NCI-H345 (cell line): ENCODE measurements around the gene UTRN.

ENCODE experiments used
- DNase-seq: peaks from one replicate; lab custom pipeline; 2025; lab: John Stamatoyannopoulos, UW

Gene UTRN

GRCh38 chr6:144314003-144314485 lies 28.9 kb downstream of the UTRN start:
- no peak for DNase-seq

- no peak for DNase-seq
Measured at GRCh38 chr6:144314562-144314961, 29.4 kb downstream of the UTRN start.

DNA sequence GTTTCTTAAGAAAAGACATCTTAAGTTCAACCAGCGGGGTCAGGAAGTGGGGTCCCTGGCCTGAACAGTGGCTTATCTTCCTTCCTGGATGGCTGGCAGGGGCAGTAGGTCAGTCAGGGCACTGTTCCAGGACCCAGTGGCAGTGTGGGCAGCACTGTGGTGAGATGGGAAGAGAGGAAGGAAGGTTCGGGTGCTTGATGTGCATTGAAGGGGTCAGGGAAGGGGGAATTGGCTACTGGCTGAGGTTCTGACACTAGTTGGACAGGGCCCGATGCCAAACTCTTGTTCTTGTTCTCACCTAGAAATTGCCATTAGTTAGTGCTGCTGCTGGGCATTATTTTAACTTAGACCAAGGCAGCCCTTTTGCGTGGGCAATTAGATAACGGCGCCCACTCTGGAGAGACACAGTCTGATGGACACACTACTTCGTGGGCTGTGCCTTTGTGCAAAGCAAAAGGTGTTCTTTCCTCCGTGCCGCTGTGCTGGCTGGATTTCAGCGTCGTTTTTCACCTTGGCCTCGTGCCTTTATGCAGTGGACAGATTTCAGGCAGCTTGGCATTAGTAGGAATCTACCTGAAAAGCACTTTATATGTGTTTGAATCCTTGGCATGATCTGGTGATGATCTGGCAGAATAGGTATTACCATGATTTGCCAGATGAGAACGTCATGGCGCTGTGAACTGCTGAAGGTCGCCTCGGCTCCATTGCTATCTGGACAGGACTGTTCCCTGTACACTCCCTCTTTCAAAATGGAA lies 30.3 kb downstream of the UTRN start:
- DNase-seq: no peak

DNA sequence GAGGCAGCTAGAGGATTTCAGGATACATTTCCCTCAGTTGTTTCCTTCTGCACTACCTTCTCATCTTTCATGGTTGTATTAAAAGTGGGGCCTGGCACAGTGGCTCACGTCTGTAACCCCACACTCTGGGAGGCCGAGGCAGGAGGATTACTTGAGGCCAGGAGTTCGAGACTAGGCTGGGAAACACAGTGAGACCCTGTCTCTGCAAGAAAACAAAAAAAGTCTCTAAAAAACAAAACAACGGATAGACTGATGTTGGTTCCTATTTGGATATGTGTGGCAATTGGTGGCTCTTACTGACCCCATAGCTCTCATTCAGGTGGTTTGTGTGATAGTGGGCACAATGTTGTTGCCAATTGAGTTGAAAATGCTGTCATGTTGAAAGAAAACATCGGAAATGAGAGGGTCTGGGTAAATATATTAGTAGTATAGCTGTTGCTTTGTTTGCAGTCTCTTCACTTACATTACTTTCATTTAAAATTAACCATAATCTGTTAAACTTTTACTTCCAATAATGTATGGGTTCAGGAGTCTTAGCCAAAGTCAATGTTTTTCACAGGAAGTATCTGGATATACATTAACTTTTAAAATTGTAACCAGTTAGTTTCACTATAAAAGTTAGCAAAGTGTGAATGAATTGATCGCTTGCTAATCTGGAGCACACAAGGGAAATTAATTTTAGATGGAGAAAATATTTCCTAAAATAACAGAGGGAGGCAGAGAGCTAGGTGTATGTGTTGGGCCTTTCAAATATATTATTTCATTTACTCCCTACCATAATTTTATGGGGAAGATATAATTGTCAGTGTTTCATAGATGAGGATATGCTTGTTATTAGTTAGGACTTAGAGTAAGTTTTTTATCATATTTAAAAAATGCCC lies 31.1 kb downstream of the UTRN start:
- no peak for DNase-seq

- no peak for DNase-seq
Measured at GRCh38 chr6:144316862-144317195, 31.7 kb downstream of the UTRN start.

DNA sequence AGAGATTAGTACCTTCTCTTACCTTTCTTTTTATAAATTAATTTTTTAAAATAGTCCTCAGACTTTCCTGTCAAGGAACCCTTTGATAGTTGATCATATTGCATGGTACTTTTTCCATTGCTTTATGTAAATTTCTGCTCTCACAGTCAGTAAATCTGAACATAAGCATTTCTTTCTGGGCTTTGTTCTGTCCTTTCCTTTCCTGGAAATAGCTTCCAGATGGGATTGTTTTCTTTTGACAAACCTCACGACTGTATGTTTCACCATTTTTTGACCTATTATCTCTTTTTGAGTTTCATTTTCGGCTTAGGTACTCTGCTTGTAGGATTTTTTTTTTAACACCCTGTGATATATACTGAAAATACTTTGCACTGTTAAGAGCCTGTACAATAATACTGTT lies 32.6 kb downstream of the UTRN start:
- no peak for DNase-seq

- DNase-seq: no peak
Measured at GRCh38 chr6:144319211-144319610, 34.1 kb downstream of the UTRN start.

GRCh38 chr6:144320741-144321140 lies 35.6 kb downstream of the UTRN start:
- peak; percentile 18 for DNase-seq

GRCh38 chr6:144321839-144322591 lies 36.9 kb downstream of the UTRN start:
- DNase-seq: peak; percentile 15

GRCh38 chr6:144325232-144325631 lies 40.1 kb downstream of the UTRN start:
- no peak for DNase-seq

DNA sequence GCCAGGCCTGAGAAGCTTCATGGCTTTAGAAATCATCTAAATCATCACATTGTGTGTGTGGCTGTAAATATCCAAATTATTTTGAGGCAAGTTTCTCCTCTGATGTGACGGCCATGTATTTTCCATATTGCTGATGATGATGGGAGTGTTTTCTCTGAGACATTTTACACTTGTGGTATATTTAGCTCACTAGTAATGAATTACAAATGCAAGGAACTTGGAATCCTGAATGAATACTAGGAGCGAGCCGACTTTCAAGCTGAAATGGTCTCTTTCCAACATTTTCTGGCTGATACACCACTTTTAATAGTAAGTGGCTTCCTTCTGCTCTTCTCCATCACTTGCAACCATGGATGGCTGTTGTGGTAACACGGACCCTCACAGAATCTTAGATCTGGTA lies 41.3 kb downstream of the UTRN start:
- no peak for DNase-seq

GRCh38 chr6:144327081-144327480 lies 41.9 kb downstream of the UTRN start:
- DNase-seq: no peak

DNA sequence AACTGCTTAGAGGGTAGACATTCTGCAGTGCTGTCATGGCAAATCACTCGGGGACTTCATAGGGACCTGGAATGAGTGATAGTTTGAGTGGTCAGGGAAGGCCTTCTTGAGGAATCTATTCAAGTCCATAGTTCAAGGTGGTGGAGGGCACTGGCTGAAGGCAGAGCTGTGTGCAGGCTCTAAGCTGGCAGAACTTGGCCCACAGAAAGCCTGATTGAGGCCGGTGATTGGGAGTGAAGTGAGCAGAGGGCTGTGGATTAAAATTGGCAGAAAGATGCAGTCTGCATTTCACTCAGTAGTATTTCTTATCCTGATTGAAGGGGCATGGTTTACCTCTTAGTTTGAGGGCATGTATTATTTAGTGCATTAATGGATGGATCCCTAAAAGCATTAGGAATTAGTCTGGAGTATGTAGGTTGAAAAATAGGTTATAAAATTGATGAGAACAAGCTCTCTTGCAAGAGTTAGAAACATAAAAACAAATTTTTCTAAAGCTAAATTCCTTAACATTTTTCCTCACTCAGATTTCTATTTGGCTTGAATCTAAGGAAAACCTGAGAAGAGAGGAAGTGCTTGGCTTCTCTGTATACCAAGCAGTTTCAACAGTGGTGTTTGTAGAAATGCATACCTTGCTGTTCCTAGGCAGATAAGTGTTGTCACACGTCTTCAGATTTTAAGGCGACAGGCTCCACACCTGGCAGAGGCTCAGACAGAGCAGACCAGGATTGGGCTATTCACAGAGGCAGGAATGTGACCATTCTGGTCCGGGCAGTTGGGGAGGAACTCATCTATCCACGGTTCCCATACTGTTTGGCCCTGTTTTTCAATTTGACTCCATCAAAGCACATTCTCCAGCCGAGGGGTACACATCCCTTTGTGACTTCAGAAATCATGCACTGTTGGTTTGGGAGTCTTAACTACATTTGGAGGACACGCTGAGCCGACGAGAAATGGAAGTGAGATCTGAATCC lies 45.2 kb downstream of the UTRN start:
- DNase-seq: no peak

- DNase-seq: no peak
Measured at GRCh38 chr6:144331491-144331969, 46.4 kb downstream of the UTRN start.

DNA sequence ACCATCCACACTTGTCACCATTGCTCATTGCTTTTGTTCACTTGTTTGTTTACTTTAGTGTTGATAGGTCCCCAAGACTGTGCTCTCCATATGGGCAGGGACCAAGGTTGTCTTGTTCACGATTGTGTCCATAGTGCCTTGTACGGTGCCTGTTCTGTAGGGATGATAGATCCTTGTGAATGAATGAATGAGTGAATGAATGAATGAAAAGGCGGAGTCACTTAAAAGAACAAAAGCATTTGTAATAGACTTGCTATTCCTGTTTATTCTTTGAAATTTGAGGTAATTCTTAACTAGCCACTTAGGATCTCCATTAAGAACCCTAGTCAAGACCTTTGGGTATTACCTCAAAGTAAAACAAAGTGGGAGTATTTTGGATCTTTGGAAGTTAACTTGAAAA lies 47.0 kb downstream of the UTRN start:
- DNase-seq: no peak

- no peak for DNase-seq
Measured at GRCh38 chr6:144334150-144334708, 49.1 kb downstream of the UTRN start.
